HEK293 (cell line): ENCODE data around the gene CNDP2.
"Not testable (repeated sequence)": the region's sequence is repeated elsewhere in the genome, so short reads cannot be mapped to it uniquely, and the experiment has no call there.

Source experiments
- CTCF ChIA-PET: fragments of 350-600 bp; formaldehyde crosslinking; extraction: SDS; loops from one replicate; lab custom pipeline; 2021; ENCODE audit warnings: antibody characterized with exemption; lab: Yijun Ruan, JAX
- POLR2A ChIA-PET: fragments of 300-600 bp; formaldehyde crosslinking; extraction: SDS; loops from one replicate; lab custom pipeline; 2020; ENCODE audit warnings: antibody characterized with exemption, inconsistent platforms; lab: Yijun Ruan, JAX
- H3K27ac ChIP-seq: fragments of 200-500 bp; sonication (Bioruptor generic); 2 replicates; pipeline ENCODE4 v1.5.1; 2014; ENCODE audit warnings: low read depth, low read length, control low read depth, inconsistent platforms; ENCODE audit errors: extremely low read depth
- H3K36me3 ChIP-seq, 2 experiments: fragments of 200-500 bp in 1 of 2; sonication (Bioruptor generic) in 1 of 2; 1 replicate in 1 of 2; 2 replicates in 1 of 2; pipeline ENCODE4 v1.5.1; 2014 to 2017; ENCODE audit warnings: inconsistent platforms in 2 of 2, low read length in 2 of 2; ENCODE audit not compliant: control insufficient read depth in 2 of 2, insufficient read depth in 1 of 2
- H3K4me1 ChIP-seq: fragments of 200-500 bp; sonication (Bioruptor generic); 2 replicates; pipeline ENCODE4 v1.5.1; 2014; ENCODE audit warnings: mild to moderate bottlenecking, low read length, inconsistent platforms; ENCODE audit not compliant: control insufficient read depth, insufficient read depth
- H3K4me3 ChIP-seq: 2 replicates; pipeline ENCODE4 v1.5.1; 2011; ENCODE audit warnings: low read depth, mild to moderate bottlenecking, control low read depth, low read length, moderate library complexity
- H3K9me3 ChIP-seq: fragments of 200-500 bp; sonication (Bioruptor generic); 2 replicates; pipeline ENCODE4 v1.5.1; 2014; ENCODE audit warnings: low read depth, low read length, inconsistent platforms; ENCODE audit not compliant: control insufficient read depth, insufficient read depth
- GFI1B ChIP-seq: fragments of 450-650 bp; formaldehyde crosslinking; IDR thresholded peaks from 2 replicates; pipeline ENCODE4 v1.5.1; 2016; ENCODE audit warnings: missing biosample characterization, missing genetic modification characterization
- HOXC10 ChIP-seq: sonication (generic); formaldehyde crosslinking; IDR thresholded peaks from 2 replicates; pipeline ENCODE4 v1.8.1; 2023; ENCODE audit warnings: mild to moderate bottlenecking, missing genetic modification reagents
- KLF9 ChIP-seq: fragments of 450-650 bp; formaldehyde crosslinking; IDR thresholded peaks from 2 replicates; pipeline ENCODE4 v1.5.1; 2016; ENCODE audit warnings: missing biosample characterization, missing genetic modification characterization, low read depth
- SCRT2 ChIP-seq: fragments of 450-650 bp; formaldehyde crosslinking; IDR thresholded peaks from 2 replicates; pipeline ENCODE4 v1.5.1; 2016; ENCODE audit warnings: missing biosample characterization, missing genetic modification characterization
- SP2 ChIP-seq: fragments of 450-650 bp; formaldehyde crosslinking; IDR thresholded peaks from 2 replicates; pipeline ENCODE4 v1.5.1; 2016; ENCODE audit warnings: missing biosample characterization, missing genetic modification characterization
- TCF7L2 ChIP-seq: IDR thresholded peaks from 2 replicates; pipeline ENCODE4 v1.6.1; 2011; ENCODE audit warnings: low read depth, mild to moderate bottlenecking, inconsistent platforms, low read length, moderate library complexity, borderline replicate concordance
- ZEB2 ChIP-seq: fragments of 450-650 bp; formaldehyde crosslinking; IDR thresholded peaks from 2 replicates; pipeline ENCODE4 v1.5.1; 2016; ENCODE audit warnings: missing biosample characterization, missing genetic modification characterization
- ZFP3 ChIP-seq: fragments of 450-650 bp; formaldehyde crosslinking; IDR thresholded peaks from 2 replicates; pipeline ENCODE4 v1.5.1; 2016; ENCODE audit warnings: low read depth, missing biosample characterization, missing genetic modification characterization
- ZIC2 ChIP-seq: fragments of 450-650 bp; formaldehyde crosslinking; IDR thresholded peaks from 2 replicates; pipeline ENCODE4 v1.5.1; 2016; ENCODE audit warnings: missing biosample characterization, missing genetic modification characterization
- ZNF132 ChIP-seq: fragments of 450-650 bp; formaldehyde crosslinking; IDR thresholded peaks from 2 replicates; pipeline ENCODE4 v1.5.1; 2017; ENCODE audit warnings: missing biosample characterization, missing genetic modification characterization, borderline replicate concordance
- ZNF169 ChIP-seq: fragments of 450-650 bp; formaldehyde crosslinking; IDR thresholded peaks from 2 replicates; pipeline ENCODE4 v1.5.1; 2016; ENCODE audit warnings: missing biosample characterization, missing genetic modification characterization
- ZNF24 ChIP-seq: fragments of 450-650 bp; formaldehyde crosslinking; IDR thresholded peaks from 2 replicates; pipeline ENCODE4 v1.5.1; 2016; ENCODE audit warnings: missing biosample characterization, missing genetic modification characterization
- ZNF266 ChIP-seq: fragments of 450-650 bp; formaldehyde crosslinking; IDR thresholded peaks from 2 replicates; pipeline ENCODE4 v1.5.1; 2016; ENCODE audit warnings: missing biosample characterization, missing genetic modification characterization, low read depth
- ZNF514 ChIP-seq: fragments of 450-650 bp; formaldehyde crosslinking; IDR thresholded peaks from 2 replicates; pipeline ENCODE4 v1.5.1; 2016; ENCODE audit warnings: missing biosample characterization, missing genetic modification characterization
- ZNF544 ChIP-seq: fragments of 450-650 bp; formaldehyde crosslinking; IDR thresholded peaks from 2 replicates; pipeline ENCODE4 v1.5.0; 2017; ENCODE audit warnings: missing biosample characterization, missing genetic modification characterization
- ZNF580 ChIP-seq: fragments of 450-650 bp; formaldehyde crosslinking; IDR thresholded peaks from 2 replicates; pipeline ENCODE4 v1.5.1; 2016; ENCODE audit warnings: missing biosample characterization, missing genetic modification characterization
- ZNF596 ChIP-seq: fragments of 450-650 bp; IDR thresholded peaks from 2 replicates; pipeline ENCODE4 v1.5.0; 2018; ENCODE audit warnings: missing biosample characterization, mild to moderate bottlenecking, missing genetic modification characterization, moderate library complexity
- ZNF600 ChIP-seq: fragments of 450-650 bp; formaldehyde crosslinking; IDR thresholded peaks from 2 replicates; pipeline ENCODE4 v1.5.1; 2016; ENCODE audit warnings: missing biosample characterization, missing genetic modification characterization
- ZNF623 ChIP-seq: fragments of 450-650 bp; formaldehyde crosslinking; IDR thresholded peaks from 2 replicates; pipeline ENCODE4 v1.5.1; 2016; ENCODE audit warnings: missing biosample characterization, missing genetic modification characterization
- ZNF776 ChIP-seq: fragments of 450-650 bp; formaldehyde crosslinking; IDR thresholded peaks from 2 replicates; pipeline ENCODE4 v1.5.0; 2017; ENCODE audit warnings: missing biosample characterization, missing genetic modification characterization, borderline replicate concordance
- TF ChIP-seq, protein P1 (sequence below): fragments of 450-650 bp; formaldehyde crosslinking; IDR thresholded peaks from 2 replicates; pipeline ENCODE4 v1.5.1; 2016; ENCODE audit warnings: missing biosample characterization, missing genetic modification characterization, borderline replicate concordance
- TF ChIP-seq, protein P2 (sequence below): fragments of 450-650 bp; formaldehyde crosslinking; IDR thresholded peaks from 2 replicates; pipeline ENCODE4; 2016; ENCODE audit warnings: missing biosample characterization, missing genetic modification characterization

CNDP2 gene

GRCh38 chr18:74524097-74524496, 27.9 kb downstream of the CNDP2 start:
- ChIA-PET POLR2A (no interaction called here), CTCF (no interaction called here)

DNA sequence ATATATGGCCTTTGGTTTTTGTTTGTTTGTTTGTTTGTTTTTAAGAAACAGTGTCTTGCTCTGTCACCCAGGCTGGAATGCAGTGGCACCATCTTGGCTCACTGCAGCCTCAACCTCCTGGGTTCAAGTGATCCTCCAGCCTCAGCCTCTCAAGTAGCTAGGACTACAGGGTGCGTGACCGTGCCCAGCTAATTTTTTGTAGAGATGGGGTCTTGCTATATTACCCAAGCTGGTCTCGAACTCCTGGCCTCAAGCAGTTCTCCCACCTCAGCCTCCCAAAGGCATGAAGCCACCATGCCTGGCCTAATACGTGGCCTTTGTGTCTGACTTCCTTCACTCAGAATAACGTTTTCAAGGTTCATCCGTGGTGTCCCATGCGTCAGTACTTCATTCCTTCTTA, 28.8 kb downstream of the CNDP2 start:
- H3K27ac ChIP-seq, H3K4me1 ChIP-seq, H3K9me3 ChIP-seq, POLR2A ChIA-PET, H3K36me3 ChIP-seq, H3K4me3 ChIP-seq: not testable (repeated sequence)
- CTCF ChIA-PET: interaction anchor here (0.7 to 0.8 kb wide), 2 partner anchors 27 to 246 kb away, joined by 3 read pairs; no protein-coding TSS in a partner anchor

More at GRCh38 chr18:74524097-74524496, 27.9 kb downstream of the CNDP2 start:
- no peak overlapping the region for H3K4me3 ChIP-seq
- H3K9me3 ChIP-seq: no peaks in the 10 kb centered on the region
- H3K27ac ChIP-seq: no peak overlapping the region
- TF ChIP-seq TCF7L2 (no peak), ZNF596 (tag by site-specific recombination) (no peak), ZNF169 (tag by site-specific recombination) (no peak), SCRT2 (peak; percentile 45; the same call in 1 of the 2 replicates), ZIC2 (tag by site-specific recombination) (peak; percentile 28; the same call in 1 of the 2 replicates)
- TF ChIP-seq, protein P1, sequence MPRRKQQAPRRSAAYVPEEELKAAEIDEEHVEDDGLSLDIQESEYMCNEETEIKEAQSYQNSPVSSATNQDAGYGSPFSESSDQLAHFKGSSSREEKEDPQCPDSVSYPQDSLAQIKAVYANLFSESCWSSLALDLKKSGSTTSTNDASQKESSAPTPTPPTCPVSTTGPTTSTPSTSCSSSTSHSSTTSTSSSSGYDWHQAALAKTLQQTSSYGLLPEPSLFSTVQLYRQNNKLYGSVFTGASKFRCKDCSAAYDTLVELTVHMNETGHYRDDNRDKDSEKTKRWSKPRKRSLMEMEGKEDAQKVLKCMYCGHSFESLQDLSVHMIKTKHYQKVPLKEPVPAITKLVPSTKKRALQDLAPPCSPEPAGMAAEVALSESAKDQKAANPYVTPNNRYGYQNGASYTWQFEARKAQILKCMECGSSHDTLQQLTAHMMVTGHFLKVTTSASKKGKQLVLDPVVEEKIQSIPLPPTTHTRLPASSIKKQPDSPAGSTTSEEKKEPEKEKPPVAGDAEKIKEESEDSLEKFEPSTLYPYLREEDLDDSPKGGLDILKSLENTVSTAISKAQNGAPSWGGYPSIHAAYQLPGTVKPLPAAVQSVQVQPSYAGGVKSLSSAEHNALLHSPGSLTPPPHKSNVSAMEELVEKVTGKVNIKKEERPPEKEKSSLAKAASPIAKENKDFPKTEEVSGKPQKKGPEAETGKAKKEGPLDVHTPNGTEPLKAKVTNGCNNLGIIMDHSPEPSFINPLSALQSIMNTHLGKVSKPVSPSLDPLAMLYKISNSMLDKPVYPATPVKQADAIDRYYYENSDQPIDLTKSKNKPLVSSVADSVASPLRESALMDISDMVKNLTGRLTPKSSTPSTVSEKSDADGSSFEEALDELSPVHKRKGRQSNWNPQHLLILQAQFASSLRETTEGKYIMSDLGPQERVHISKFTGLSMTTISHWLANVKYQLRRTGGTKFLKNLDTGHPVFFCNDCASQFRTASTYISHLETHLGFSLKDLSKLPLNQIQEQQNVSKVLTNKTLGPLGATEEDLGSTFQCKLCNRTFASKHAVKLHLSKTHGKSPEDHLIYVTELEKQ (tag by site-specific recombination): no peak
- H3K4me1 ChIP-seq: no peaks in the 10 kb centered on the region
- peaks cover 0 to 15% of the 10 kb centered on the region in 2 experiments; a peak in 2 of 3 replicates for H3K36me3 ChIP-seq

DNA sequence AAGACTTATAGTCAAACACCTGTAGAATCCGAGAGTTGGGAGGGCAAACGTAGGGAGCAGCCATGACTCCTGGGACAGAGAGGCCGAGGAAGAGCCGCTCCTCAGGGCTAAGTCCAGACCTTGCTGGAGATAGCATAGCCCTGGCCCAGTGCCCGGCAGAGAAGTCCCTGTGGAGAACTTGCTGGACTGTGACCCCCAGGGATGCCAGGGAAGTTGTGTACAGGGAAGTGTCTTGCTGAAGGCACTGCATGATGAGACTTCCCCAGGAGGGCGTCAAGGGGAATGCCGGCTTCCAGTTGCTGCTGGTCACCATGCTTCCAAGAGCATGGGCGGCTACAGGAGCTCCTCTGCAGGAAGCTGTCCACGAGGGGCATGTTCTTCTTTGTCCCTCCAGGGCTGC, 29.6 kb downstream of the CNDP2 start:
- Histone ChIP-seq H3K36me3 (no peaks in the 10 kb centered on the region; a peak in 1 of 3 replicates), H3K4me3 (no peak overlapping the region), H3K9me3 (no peaks in the 10 kb centered on the region), H3K4me1 (no peaks in the 10 kb centered on the region), H3K27ac (no peak overlapping the region)
- no peak for TF ChIP-seq KLF9
- peak; percentile 21; the same call in 1 of the 2 replicates for TF ChIP-seq ZIC2 (tag by site-specific recombination)
- ChIA-PET CTCF (interaction anchor here (0.6 kb wide), 1 partner anchor 172 kb away, joined by 3 read pairs; no protein-coding TSS in a partner anchor), POLR2A (no interaction called here)

DNA sequence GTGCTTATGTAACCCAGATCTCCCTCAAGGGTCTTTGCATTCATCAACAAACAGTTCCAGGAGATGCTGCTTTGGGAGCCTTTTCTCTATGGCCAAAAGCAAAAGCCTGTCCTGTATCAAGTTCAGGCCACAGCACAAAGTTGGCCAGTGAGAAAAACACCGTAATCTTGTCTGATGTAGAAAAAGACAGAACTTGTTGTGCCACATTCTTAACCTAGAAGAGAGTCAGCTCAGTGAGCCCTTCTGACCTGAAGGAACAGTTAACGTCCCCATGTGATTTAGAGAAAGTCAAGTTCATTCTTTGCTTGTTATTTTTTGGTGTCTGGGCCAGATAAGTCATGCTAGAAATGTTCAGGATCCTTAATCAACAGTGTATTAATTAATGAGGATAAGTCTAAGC, 30.3 kb downstream of the CNDP2 start:
- ChIA-PET CTCF (no interaction called here), POLR2A (no interaction called here)
- Histone ChIP-seq H3K4me1 (no peaks in the 10 kb centered on the region), H3K9me3 (no peaks in the 10 kb centered on the region), H3K4me3 (no peak overlapping the region), H3K27ac (no peak overlapping the region), H3K36me3 (no peaks in the 10 kb centered on the region; a peak in 1 of 3 replicates)
- TF ChIP-seq ZNF132 (no peak), GFI1B (tag by site-specific recombination) (no peak), ZFP3 (tag by site-specific recombination) (no peak), ZNF514 (no peak)

- ChIA-PET POLR2A (no interaction called here), CTCF (no interaction called here)
- no peaks in the 10 kb centered on the region; a peak in 1 of 3 replicates for H3K36me3 ChIP-seq
- no peak for TF ChIP-seq ZNF600 (tag by site-specific recombination)
- TF ChIP-seq ZNF776 (tag by site-specific recombination): no peak
- TF ChIP-seq, protein P2, sequence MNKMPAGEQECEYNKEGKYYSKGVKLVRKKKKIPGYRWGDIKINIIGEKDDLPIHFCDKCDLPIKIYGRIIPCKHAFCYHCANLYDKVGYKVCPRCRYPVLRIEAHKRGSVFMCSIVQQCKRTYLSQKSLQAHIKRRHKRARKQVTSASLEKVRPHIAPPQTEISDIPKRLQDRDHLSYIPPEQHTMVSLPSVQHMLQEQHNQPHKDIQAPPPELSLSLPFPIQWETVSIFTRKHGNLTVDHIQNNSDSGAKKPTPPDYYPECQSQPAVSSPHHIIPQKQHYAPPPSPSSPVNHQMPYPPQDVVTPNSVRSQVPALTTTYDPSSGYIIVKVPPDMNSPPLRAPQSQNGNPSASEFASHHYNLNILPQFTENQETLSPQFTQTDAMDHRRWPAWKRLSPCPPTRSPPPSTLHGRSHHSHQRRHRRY (tag by site-specific recombination): no peak
- TF ChIP-seq ZNF580 (tag by site-specific recombination): no peak
- no peak for TF ChIP-seq ZEB2 (tag by site-specific recombination)
- TF ChIP-seq ZNF623 (tag by site-specific recombination): no peak
- TF ChIP-seq SP2: no peak
- no peak for TF ChIP-seq ZNF544 (tag by site-specific recombination)
- TF ChIP-seq ZNF24 (tag by site-specific recombination): no peak
- TF ChIP-seq HOXC10: no peak
- no peak for TF ChIP-seq ZIC2 (tag by site-specific recombination)
- no peak for TF ChIP-seq TCF7L2
- TF ChIP-seq ZNF266 (tag by site-specific recombination): no peak
Measured at GRCh38 chr18:74528478-74528877, 32.3 kb downstream of the CNDP2 start.

More at GRCh38 chr18:74528478-74528877, 32.3 kb downstream of the CNDP2 start:
- H3K27ac ChIP-seq: no peak overlapping the region
- no peaks in the 10 kb centered on the region for H3K4me1 ChIP-seq
- no peak overlapping the region for H3K4me3 ChIP-seq
- no peaks in the 10 kb centered on the region for H3K9me3 ChIP-seq
